MCF 10A (cell line): ENCODE measurements around the gene OAS3. TPM values are rescaled to one million over a fixed set of nuclear protein-coding genes. Genes with fewer than 3 reads are reported as not detected.

Experiments used
- BruUV-seq: library from RNA; stranded (reverse); fragments of 400-500 nt; replicated peaks from 2 replicates; lab custom pipeline; 2021; lab: Mats Ljungman, UMichigan
- CTCF ChIA-PET: fragments of 300-600 bp; sonication (Branson Sonifier 250); formaldehyde crosslinking; extraction: SDS; loops from one replicate; lab custom pipeline; 2021; ENCODE audit warnings: antibody characterized with exemption, inconsistent platforms; lab: Yijun Ruan, JAX
- POLR2A ChIA-PET: fragments of 300-600, 350-650 bp; sonication (Branson Sonifier 250); formaldehyde crosslinking; extraction: SDS; loops from one replicate; lab custom pipeline; 2020; ENCODE audit warnings: antibody characterized with exemption, inconsistent platforms; lab: Yijun Ruan, JAX
- DNase-seq: peaks from one replicate; pipeline ENCODE4 v3.0.0-alpha.2; 2018; ENCODE audit not compliant: unreplicated experiment
- H3K27ac Mint-ChIP-seq: one replicate; pipeline ENCODE4 v1.8.0; 2022; ENCODE audit warnings: mild to moderate bottlenecking, low read depth, mixed read lengths; ENCODE audit not compliant: unreplicated experiment
- H3K27me3 Mint-ChIP-seq: one replicate; pipeline ENCODE4 v1.8.0; 2022; ENCODE audit warnings: mixed read lengths; ENCODE audit not compliant: insufficient read depth, unreplicated experiment
- H3K36me3 Mint-ChIP-seq: one replicate; pipeline ENCODE4 v1.8.0; 2022; ENCODE audit warnings: mild to moderate bottlenecking, moderate library complexity, mixed read lengths; ENCODE audit not compliant: insufficient read depth, unreplicated experiment
- H3K4me1 Mint-ChIP-seq: one replicate; pipeline ENCODE4 v1.8.0; 2022; ENCODE audit warnings: mixed read lengths; ENCODE audit not compliant: insufficient read depth, unreplicated experiment
- H3K4me3 Mint-ChIP-seq: one replicate; pipeline ENCODE4 v1.8.0; 2022; ENCODE audit warnings: mild to moderate bottlenecking, moderate library complexity, mixed read lengths; ENCODE audit not compliant: unreplicated experiment
- H3K9me3 Mint-ChIP-seq: one replicate; pipeline ENCODE4 v1.8.0; 2022; ENCODE audit warnings: mixed read lengths; ENCODE audit not compliant: unreplicated experiment
- CTCF ChIP-seq: fragments of 200-600 bp; IDR thresholded peaks from one replicate; pipeline ENCODE4 v1.8.0; 2022; ENCODE audit warnings: antibody characterized with exemption, mild to moderate bottlenecking; ENCODE audit not compliant: unreplicated experiment
- intact Hi-C: fragments of 100-400 bp; cut with micrococcal nuclease; formaldehyde crosslinking; loops from 2 replicates; pipeline ENCODE4 v1.14.1; 2022
- total RNA-seq: library from RNA; stranded (reverse); gene quantifications from 2 replicates; pipeline ENCODE4 v1.2.3, GENCODE V29; 2022

The OAS3 gene
- total RNA-seq, 1 experiment from 2014 or later: 6.5 TPM

GRCh38 chr12:112946236-112947000 is 8.1 kb downstream of the OAS3 start:
- Mint-ChIP-seq H3K27me3 (no peaks in the 10 kb centered on the region), H3K4me1 (no peaks in the 10 kb centered on the region), H3K4me3 (no peak overlapping the region), H3K27ac (no peak overlapping the region), H3K9me3 (no peaks in the 10 kb centered on the region), H3K36me3 (peaks cover 4% of the 10 kb centered on the region)
- intact Hi-C loops: no loop called here
- no TSS peak for BruUV-seq
- no peak for DNase-seq
- ChIA-PET CTCF (interaction anchor here (0.5 to 0.6 kb wide), 2 partner anchors 748 to 902 kb away, joined by 3 to 4 read pairs; no protein-coding TSS in a partner anchor), POLR2A (no interaction called here)
- no peak for TF ChIP-seq CTCF

GRCh38 chr12:112947314-112947713 is 9.0 kb downstream of the OAS3 start:
- Mint-ChIP-seq H3K9me3 (no peaks in the 10 kb centered on the region), H3K36me3 (peaks cover 4% of the 10 kb centered on the region), H3K4me1 (no peaks in the 10 kb centered on the region), H3K27me3 (no peaks in the 10 kb centered on the region), H3K4me3 (no peak overlapping the region), H3K27ac (no peak overlapping the region)
- no TSS peak for BruUV-seq
- CTCF ChIA-PET: interaction anchor here (0.5 kb wide), 2 partner anchors 39 to 903 kb away, joined by 3 to 4 read pairs; no protein-coding TSS in a partner anchor
- intact Hi-C loops: no loop called here
- DNase-seq: no peak
- TF ChIP-seq CTCF: no peak
- POLR2A ChIA-PET: interaction anchor here (0.7 kb wide), 1 partner anchor 9 kb away, joined by 3 read pairs; the partner anchor contains the start of gene OAS3

- ChIA-PET CTCF (interaction anchor here (0.5 to 0.7 kb wide), 3 partner anchors 8 to 39 kb away, joined by 3 read pairs; no protein-coding TSS in a partner anchor), POLR2A (interaction anchor here (0.7 kb wide), 1 partner anchor 10 kb away, joined by 3 read pairs; the partner anchor contains the start of gene OAS3)
- Mint-ChIP-seq H3K27me3 (no peaks in the 10 kb centered on the region), H3K27ac (no peak overlapping the region), H3K36me3 (peaks cover 4% of the 10 kb centered on the region), H3K4me3 (no peak overlapping the region), H3K9me3 (no peaks in the 10 kb centered on the region), H3K4me1 (no peaks in the 10 kb centered on the region)
- intact Hi-C loops: no loop called here
- no peak for TF ChIP-seq CTCF
- DNase-seq: no peak
- BruUV-seq: no TSS peak
Observed at GRCh38 chr12:112947761-112948160, 9.5 kb downstream of the OAS3 start.

GRCh38 chr12:112948806-112949205 is 10.5 kb downstream of the OAS3 start:
- no TSS peak for BruUV-seq
- ChIA-PET CTCF (no interaction called here), POLR2A (interaction anchor here (0.8 kb wide), 1 partner anchor 9 kb away, joined by 4 read pairs; no protein-coding TSS in a partner anchor)
- DNase-seq: no peak
- TF ChIP-seq CTCF: no peak
- intact Hi-C loops: no loop called here
- no peak overlapping the region for H3K27ac Mint-ChIP-seq
- no peaks in the 10 kb centered on the region for H3K9me3 Mint-ChIP-seq
- no peak overlapping the region for H3K4me3 Mint-ChIP-seq
- H3K36me3 Mint-ChIP-seq: peaks cover 4% of the 10 kb centered on the region
- H3K4me1 Mint-ChIP-seq: no peaks in the 10 kb centered on the region
- no peaks in the 10 kb centered on the region for H3K27me3 Mint-ChIP-seq
